ENCODE results near the gene NEURL2. TPM values are rescaled to one million over a fixed set of nuclear protein-coding genes. Genes with fewer than 3 reads are reported as not detected.

The NEURL2 gene
- 1 to 10 TPM; 2.7 to 2.8 TPM for total RNA-seq
- 0.94 TPM for polyA plus RNA-seq

GRCh38 chr20:45890985-45891983, at the start of gene NEURL2, which contains the start of gene CTSA:
TSS of gene NEURL2 (minus strand) at chr20:45891208. CDS start at chr20:45890991, 217 bp downstream.
TSS of gene CTSA (plus strand) at chr20:45891335. CDS start at chr20:45891569, 234 bp downstream.
- DNase-seq = peak; percentile 77 to 90 (median 81)
- Histone ChIP-seq H3K27ac (ENCODE audit: low read depth, low read length) (peak within 1 kb of the TSS; percentile 53), H3K4me1 (ENCODE audit: insufficient read depth, low read length) (peaks cover 23% of the 10 kb centered on the region), H3K9me3 (ENCODE audit: low read length) (no peaks in the 10 kb centered on the region), H3K36me3 (ENCODE audit: insufficient read depth, low read length) (no peaks in the 10 kb centered on the region), H3K27me3 (ENCODE audit: insufficient read depth, low read length, poor library complexity, severe bottlenecking) (no peaks in the 10 kb centered on the region), H3K4me3 (ENCODE audit: low read length) (peak within 1 kb of the TSS; percentile 85)
- ChIA-PET CTCF (interaction anchor here (0.7 to 7.1 kb wide), 12 partner anchors 10 to 92 kb away, joined by 3 to 39 read pairs (median 4); partner anchors contain the start of genes PCIF1 and ZSWIM1), POLR2A (interaction anchor here (1.0 to 2.6 kb wide), 7 partner anchors 10 to 80 kb away, joined by 3 to 28 read pairs (median 8); partner anchors contain the start of genes PCIF1, ZNF335 and ZSWIM1)
- H3K27me3 Mint-ChIP-seq = no peaks in the 10 kb centered on the region
- H3K9me3 Mint-ChIP-seq = no peaks in the 10 kb centered on the region
- H3K27ac Mint-ChIP-seq = peak within 1 kb of the TSS; percentile 83 to 97 (median 91)
- H3K4me3 Mint-ChIP-seq = peak within 1 kb of the TSS; percentile 87 to 95 (median 92)
- peaks cover 29 to 47% (median 39%) of the 10 kb centered on the region in 3 donors for H3K4me1 Mint-ChIP-seq
- peaks cover 0 to 31% (median 4%) of the 10 kb centered on the region in 3 donors for H3K36me3 Mint-ChIP-seq

- Mint-ChIP-seq H3K27ac (peak overlapping the region in 1 of 8 donors; percentile 53), H3K36me3 (peaks cover 4 to 80% (median 9%) of the 10 kb centered on the region in 3 donors), H3K4me3 (no peak overlapping the region), H3K4me1 (peaks cover 18 to 41% (median 27%) of the 10 kb centered on the region in 3 donors), H3K27me3 (no peaks in the 10 kb centered on the region), H3K9me3 (no peaks in the 10 kb centered on the region)
- Histone ChIP-seq H3K9me3 (ENCODE audit: low read length) (no peaks in the 10 kb centered on the region), H3K27ac (ENCODE audit: low read depth, low read length) (no peak overlapping the region), H3K4me3 (ENCODE audit: low read length) (no peak overlapping the region), H3K4me1 (ENCODE audit: insufficient read depth, low read length) (peaks cover 5% of the 10 kb centered on the region), H3K27me3 (ENCODE audit: insufficient read depth, low read length, poor library complexity, severe bottlenecking) (no peaks in the 10 kb centered on the region), H3K36me3 (ENCODE audit: insufficient read depth, low read length) (peaks cover 70% of the 10 kb centered on the region)
- DNase-seq = no peak
- ChIA-PET CTCF (interaction anchor here (0.9 kb wide), 1 partner anchor 30 kb away, joined by 5 read pairs; no protein-coding TSS in a partner anchor), POLR2A (interaction anchor here (0.6 kb wide), 1 partner anchor 18 kb away, joined by 3 read pairs; no protein-coding TSS in a partner anchor)
Measured at GRCh38 chr20:45940469-45940868, 49.5 kb upstream of the NEURL2 start.

GRCh38 chr20:45940053-45940452, 49.0 kb upstream of the NEURL2 start:
- H3K4me1 Mint-ChIP-seq = peaks cover 21 to 45% (median 26%) of the 10 kb centered on the region in 3 donors

GRCh38 chr20:45938727-45939438, 47.9 kb upstream of the NEURL2 start:
- DNase-seq = no peak
- CTCF ChIA-PET = interaction anchor here (3.7 kb wide), 1 partner anchor 32 kb away, joined by 21 read pairs; no protein-coding TSS in a partner anchor
- POLR2A ChIA-PET = interaction anchor here (1.1 kb wide), 1 partner anchor 11 kb away, joined by 3 read pairs; no protein-coding TSS in a partner anchor
- H3K4me3 Mint-ChIP-seq = peak overlapping the region in 1 of 7 donors; percentile 40
- Histone ChIP-seq H3K36me3 (ENCODE audit: insufficient read depth, low read length) (peaks cover 54% of the 10 kb centered on the region), H3K4me3 (ENCODE audit: low read length) (no peak overlapping the region), H3K27ac (ENCODE audit: low read depth, low read length) (no peak overlapping the region), H3K4me1 (ENCODE audit: insufficient read depth, low read length) (peaks cover 5% of the 10 kb centered on the region), H3K27me3 (ENCODE audit: insufficient read depth, low read length, poor library complexity, severe bottlenecking) (no peaks in the 10 kb centered on the region), H3K9me3 (ENCODE audit: low read length) (no peaks in the 10 kb centered on the region)
- no peaks in the 10 kb centered on the region for H3K9me3 Mint-ChIP-seq
- H3K27ac Mint-ChIP-seq = peak overlapping the region in 5 of 8 donors; percentile 33 to 85 (median 53)
- no peaks in the 10 kb centered on the region for H3K27me3 Mint-ChIP-seq
- peaks cover 21 to 37% (median 21%) of the 10 kb centered on the region in 3 donors for H3K4me1 Mint-ChIP-seq
- H3K36me3 Mint-ChIP-seq = peaks cover 0 to 75% (median 6%) of the 10 kb centered on the region in 3 donors

More at GRCh38 chr20:45940053-45940452, 49.0 kb upstream of the NEURL2 start:
- no peaks in the 10 kb centered on the region for H3K27me3 ChIP-seq (ENCODE audit: insufficient read depth, low read length, poor library complexity, severe bottlenecking)
- Mint-ChIP-seq H3K36me3 (peaks cover 4 to 80% (median 9%) of the 10 kb centered on the region in 3 donors), H3K27ac (peak overlapping the region in 2 of 8 donors; percentile 43 to 53), H3K4me3 (peak overlapping the region in 1 of 7 donors; percentile 75), H3K27me3 (no peaks in the 10 kb centered on the region), H3K9me3 (no peaks in the 10 kb centered on the region)
- ChIA-PET POLR2A (interaction anchor here (0.6 kb wide), 1 partner anchor 18 kb away, joined by 3 read pairs; no protein-coding TSS in a partner anchor), CTCF (interaction anchor here (0.9 to 3.7 kb wide), 2 partner anchors 30 to 31 kb away, joined by 5 to 21 read pairs; no protein-coding TSS in a partner anchor)
- H3K4me1 ChIP-seq (ENCODE audit: insufficient read depth, low read length) = peaks cover 5% of the 10 kb centered on the region
- H3K4me3 ChIP-seq (ENCODE audit: low read length) = no peak overlapping the region
- H3K9me3 ChIP-seq (ENCODE audit: low read length) = no peaks in the 10 kb centered on the region
- H3K27ac ChIP-seq (ENCODE audit: low read depth, low read length) = no peak overlapping the region
- H3K36me3 ChIP-seq (ENCODE audit: insufficient read depth, low read length) = peaks cover 66% of the 10 kb centered on the region
- no peak for DNase-seq

GRCh38 chr20:45937765-45938164, 46.8 kb upstream of the NEURL2 start:
- Mint-ChIP-seq H3K27ac (peak overlapping the region; percentile 12 to 95 (median 84)), H3K4me3 (peak overlapping the region; percentile 16 to 77 (median 73)), H3K9me3 (no peaks in the 10 kb centered on the region), H3K36me3 (peaks cover 0 to 66% (median 5%) of the 10 kb centered on the region in 3 donors), H3K27me3 (no peaks in the 10 kb centered on the region), H3K4me1 (peaks cover 26 to 42% (median 27%) of the 10 kb centered on the region in 3 donors)
- no peaks in the 10 kb centered on the region for H3K9me3 ChIP-seq (ENCODE audit: low read length)
- CTCF ChIA-PET = interaction anchor here (1.0 to 3.7 kb wide), 4 partner anchors 21 to 139 kb away, joined by 3 to 21 read pairs (median 4); no protein-coding TSS in a partner anchor
- no peak overlapping the region for H3K27ac ChIP-seq (ENCODE audit: low read depth, low read length)
- peaks cover 43% of the 10 kb centered on the region for H3K36me3 ChIP-seq (ENCODE audit: insufficient read depth, low read length)
- no peaks in the 10 kb centered on the region for H3K27me3 ChIP-seq (ENCODE audit: insufficient read depth, low read length, poor library complexity, severe bottlenecking)
- peaks cover 12% of the 10 kb centered on the region for H3K4me1 ChIP-seq (ENCODE audit: insufficient read depth, low read length)
- H3K4me3 ChIP-seq (ENCODE audit: low read length) = no peak overlapping the region
- DNase-seq = peak in 2 of 5 donors; percentile 13 to 28
- POLR2A ChIA-PET = interaction anchor here (4.5 kb wide), 1 partner anchor 34 kb away, joined by 113 read pairs; the partner anchor contains the start of gene ZNF335

- POLR2A ChIA-PET = interaction anchor here (0.6 to 4.6 kb wide), 20 partner anchors 10 to 429 kb away, joined by 3 to 113 read pairs (median 4); partner anchors contain the start of genes ACOT8, CTSA, MMP9 and PLTP
Measured at GRCh38 chr20:45935416-45936046, 44.5 kb upstream of the NEURL2 start.

More at GRCh38 chr20:45935416-45936046, 44.5 kb upstream of the NEURL2 start:
- Histone ChIP-seq H3K27me3 (ENCODE audit: insufficient read depth, low read length, poor library complexity, severe bottlenecking) (no peaks in the 10 kb centered on the region), H3K4me1 (ENCODE audit: insufficient read depth, low read length) (peaks cover 12% of the 10 kb centered on the region), H3K36me3 (ENCODE audit: insufficient read depth, low read length) (peaks cover 33% of the 10 kb centered on the region), H3K4me3 (ENCODE audit: low read length) (peak overlapping the region; percentile 88), H3K27ac (ENCODE audit: low read depth, low read length) (peak overlapping the region; percentile 95), H3K9me3 (ENCODE audit: low read length) (no peaks in the 10 kb centered on the region)
- CTCF ChIA-PET = interaction anchor here (3.4 to 4.1 kb wide), 2 partner anchors 35 to 45 kb away, joined by 39 to 46 read pairs; partner anchors contain the start of genes CTSA, NEURL2, SPATA25 and ZNF335
- Mint-ChIP-seq H3K36me3 (peaks cover 0 to 54% (median 5%) of the 10 kb centered on the region in 3 donors), H3K4me1 (peaks cover 26 to 42% (median 27%) of the 10 kb centered on the region in 3 donors), H3K27ac (peak overlapping the region; percentile 93 to 99 (median 96)), H3K9me3 (no peaks in the 10 kb centered on the region), H3K27me3 (no peaks in the 10 kb centered on the region), H3K4me3 (peak overlapping the region; percentile 90 to 98 (median 92))
- no peak for DNase-seq

Data from CD8-positive, alpha-beta memory T cell (primary cell).